Measurements from ENCODE around the gene NT5C2.

The NT5C2 gene

DNA sequence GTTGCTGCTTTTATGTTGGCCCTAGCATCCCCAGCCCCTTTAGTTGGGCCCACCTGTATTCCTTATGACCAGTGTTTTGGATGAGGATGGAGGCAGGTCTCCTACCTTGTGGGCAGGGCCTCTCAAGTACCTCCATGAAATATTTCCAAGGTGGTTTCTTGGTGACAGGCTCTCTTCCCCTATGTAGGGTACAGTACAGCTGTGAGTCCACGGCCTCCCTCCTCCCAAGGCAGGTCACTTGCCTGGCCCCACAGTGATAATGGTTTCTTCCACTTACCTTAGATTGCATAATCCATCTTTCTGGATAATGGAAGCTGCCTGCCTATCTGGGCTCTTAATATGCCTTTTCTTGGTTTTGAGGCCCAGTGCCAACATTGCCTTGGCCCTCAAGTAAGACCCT lies 110.4 kb downstream of the NT5C2 start:
- no peak for ATAC-seq

DNA sequence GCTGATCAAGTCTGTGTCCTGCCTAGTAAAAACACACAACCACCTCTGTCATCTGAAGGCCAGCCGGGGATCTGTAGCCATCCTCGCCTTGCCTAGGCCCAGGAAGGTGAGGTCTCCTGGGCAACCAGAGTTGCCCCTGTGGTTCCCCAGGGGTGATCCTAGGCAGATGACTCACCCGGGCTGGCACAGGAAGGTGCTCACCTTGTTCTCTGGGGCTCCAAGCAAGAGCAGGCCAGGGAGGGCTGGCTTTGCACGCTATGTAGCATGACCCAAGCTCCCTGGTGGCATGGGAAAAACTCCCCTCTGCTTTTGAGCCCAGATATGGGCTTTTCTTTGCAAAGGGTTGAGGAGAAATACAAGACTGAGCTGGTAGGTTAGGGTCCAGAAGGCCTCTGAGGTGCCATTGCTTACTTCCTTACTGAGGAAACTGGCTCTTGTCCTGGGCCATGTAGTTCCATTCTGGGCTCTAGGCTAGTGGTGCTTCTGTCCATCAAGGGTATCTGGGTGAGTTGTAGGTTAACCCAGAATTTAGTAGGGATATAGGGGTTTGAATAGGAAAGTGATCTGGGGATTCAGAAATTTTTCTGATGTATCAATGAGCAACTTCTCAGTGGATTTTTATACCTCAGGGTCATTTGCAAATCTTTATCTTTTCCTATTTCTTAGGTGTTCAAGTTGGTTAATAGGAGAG lies 112.0 kb downstream of the NT5C2 start:
- peak; percentile 9; the same call in 1 of the 3 replicates for ATAC-seq
- no peak for TF ChIP-seq ZNF8 (CRISPR knock-in tag; IDR thresholded peaks at IDR 0.05)
- no peak for TF ChIP-seq CSDC2 (CRISPR knock-in tag; IDR thresholded peaks at IDR 0.05)
- TF ChIP-seq OSR1 (CRISPR knock-in tag; IDR thresholded peaks at IDR 0.05) = no peak
- TF ChIP-seq TOX (CRISPR knock-in tag; IDR thresholded peaks at IDR 0.05; ENCODE audit: borderline replicate concordance) = no peak
- no peak for TF ChIP-seq PPARA (CRISPR knock-in tag; IDR thresholded peaks at IDR 0.05; ENCODE audit: borderline replicate concordance)
- no peak for TF ChIP-seq BACH2 (CRISPR knock-in tag; IDR thresholded peaks at IDR 0.05; ENCODE audit: borderline replicate concordance)
- TF ChIP-seq, protein P1, sequence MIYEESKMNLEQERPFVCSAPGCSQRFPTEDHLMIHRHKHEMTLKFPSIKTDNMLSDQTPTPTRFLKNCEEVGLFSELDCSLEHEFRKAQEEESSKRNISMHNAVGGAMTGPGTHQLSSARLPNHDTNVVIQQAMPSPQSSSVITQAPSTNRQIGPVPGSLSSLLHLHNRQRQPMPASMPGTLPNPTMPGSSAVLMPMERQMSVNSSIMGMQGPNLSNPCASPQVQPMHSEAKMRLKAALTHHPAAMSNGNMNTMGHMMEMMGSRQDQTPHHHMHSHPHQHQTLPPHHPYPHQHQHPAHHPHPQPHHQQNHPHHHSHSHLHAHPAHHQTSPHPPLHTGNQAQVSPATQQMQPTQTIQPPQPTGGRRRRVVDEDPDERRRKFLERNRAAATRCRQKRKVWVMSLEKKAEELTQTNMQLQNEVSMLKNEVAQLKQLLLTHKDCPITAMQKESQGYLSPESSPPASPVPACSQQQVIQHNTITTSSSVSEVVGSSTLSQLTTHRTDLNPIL (CRISPR knock-in tag; IDR thresholded peaks at IDR 0.05; ENCODE audit: low read depth) = no peak
- TF ChIP-seq, protein P2, sequence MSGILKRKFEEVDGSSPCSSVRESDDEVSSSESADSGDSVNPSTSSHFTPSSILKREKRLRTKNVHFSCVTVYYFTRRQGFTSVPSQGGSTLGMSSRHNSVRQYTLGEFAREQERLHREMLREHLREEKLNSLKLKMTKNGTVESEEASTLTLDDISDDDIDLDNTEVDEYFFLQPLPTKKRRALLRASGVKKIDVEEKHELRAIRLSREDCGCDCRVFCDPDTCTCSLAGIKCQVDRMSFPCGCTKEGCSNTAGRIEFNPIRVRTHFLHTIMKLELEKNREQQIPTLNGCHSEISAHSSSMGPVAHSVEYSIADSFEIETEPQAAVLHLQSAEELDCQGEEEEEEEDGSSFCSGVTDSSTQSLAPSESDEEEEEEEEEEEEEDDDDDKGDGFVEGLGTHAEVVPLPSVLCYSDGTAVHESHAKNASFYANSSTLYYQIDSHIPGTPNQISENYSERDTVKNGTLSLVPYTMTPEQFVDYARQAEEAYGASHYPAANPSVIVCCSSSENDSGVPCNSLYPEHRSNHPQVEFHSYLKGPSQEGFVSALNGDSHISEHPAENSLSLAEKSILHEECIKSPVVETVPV (CRISPR knock-in tag; IDR thresholded peaks at IDR 0.05) = no peak
- TF ChIP-seq, protein P3, sequence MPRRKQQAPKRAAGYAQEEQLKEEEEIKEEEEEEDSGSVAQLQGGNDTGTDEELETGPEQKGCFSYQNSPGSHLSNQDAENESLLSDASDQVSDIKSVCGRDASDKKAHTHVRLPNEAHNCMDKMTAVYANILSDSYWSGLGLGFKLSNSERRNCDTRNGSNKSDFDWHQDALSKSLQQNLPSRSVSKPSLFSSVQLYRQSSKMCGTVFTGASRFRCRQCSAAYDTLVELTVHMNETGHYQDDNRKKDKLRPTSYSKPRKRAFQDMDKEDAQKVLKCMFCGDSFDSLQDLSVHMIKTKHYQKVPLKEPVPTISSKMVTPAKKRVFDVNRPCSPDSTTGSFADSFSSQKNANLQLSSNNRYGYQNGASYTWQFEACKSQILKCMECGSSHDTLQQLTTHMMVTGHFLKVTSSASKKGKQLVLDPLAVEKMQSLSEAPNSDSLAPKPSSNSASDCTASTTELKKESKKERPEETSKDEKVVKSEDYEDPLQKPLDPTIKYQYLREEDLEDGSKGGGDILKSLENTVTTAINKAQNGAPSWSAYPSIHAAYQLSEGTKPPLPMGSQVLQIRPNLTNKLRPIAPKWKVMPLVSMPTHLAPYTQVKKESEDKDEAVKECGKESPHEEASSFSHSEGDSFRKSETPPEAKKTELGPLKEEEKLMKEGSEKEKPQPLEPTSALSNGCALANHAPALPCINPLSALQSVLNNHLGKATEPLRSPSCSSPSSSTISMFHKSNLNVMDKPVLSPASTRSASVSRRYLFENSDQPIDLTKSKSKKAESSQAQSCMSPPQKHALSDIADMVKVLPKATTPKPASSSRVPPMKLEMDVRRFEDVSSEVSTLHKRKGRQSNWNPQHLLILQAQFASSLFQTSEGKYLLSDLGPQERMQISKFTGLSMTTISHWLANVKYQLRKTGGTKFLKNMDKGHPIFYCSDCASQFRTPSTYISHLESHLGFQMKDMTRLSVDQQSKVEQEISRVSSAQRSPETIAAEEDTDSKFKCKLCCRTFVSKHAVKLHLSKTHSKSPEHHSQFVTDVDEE (CRISPR knock-in tag; IDR thresholded peaks at IDR 0.05) = no peak

More for the DNA sequence above, 110.4 kb downstream of the NT5C2 start:
- TF ChIP-seq TOX (CRISPR knock-in tag; IDR thresholded peaks at IDR 0.05; ENCODE audit: borderline replicate concordance) (no peak), BACH2 (CRISPR knock-in tag; IDR thresholded peaks at IDR 0.05; ENCODE audit: borderline replicate concordance) (no peak), ZFP30 (CRISPR knock-in tag; IDR thresholded peaks at IDR 0.05) (no peak), ZC3H10 (CRISPR knock-in tag; IDR thresholded peaks at IDR 0.05) (no peak)

DNA sequence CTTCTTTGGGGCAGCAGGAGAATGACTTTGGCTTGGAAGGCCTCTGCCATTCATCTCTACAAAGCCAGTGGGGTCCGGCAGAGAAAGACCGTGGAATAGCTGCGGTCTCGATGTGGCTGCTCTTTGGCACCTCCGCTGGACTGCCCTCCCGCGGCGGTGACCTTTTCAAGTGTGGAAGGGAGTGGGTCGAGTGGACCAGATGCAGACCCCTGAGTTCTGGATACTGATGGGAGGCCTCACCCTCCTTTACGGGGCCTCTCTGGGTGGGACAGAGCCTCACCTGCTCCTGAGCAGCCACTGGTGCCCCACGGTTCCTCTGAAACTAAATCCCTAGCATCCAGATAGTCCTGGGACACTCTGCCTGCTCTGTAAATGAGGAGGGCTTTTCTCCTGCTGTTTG lies 113.1 kb downstream of the NT5C2 start:
- no peak for ATAC-seq
- TF ChIP-seq, protein P4, sequence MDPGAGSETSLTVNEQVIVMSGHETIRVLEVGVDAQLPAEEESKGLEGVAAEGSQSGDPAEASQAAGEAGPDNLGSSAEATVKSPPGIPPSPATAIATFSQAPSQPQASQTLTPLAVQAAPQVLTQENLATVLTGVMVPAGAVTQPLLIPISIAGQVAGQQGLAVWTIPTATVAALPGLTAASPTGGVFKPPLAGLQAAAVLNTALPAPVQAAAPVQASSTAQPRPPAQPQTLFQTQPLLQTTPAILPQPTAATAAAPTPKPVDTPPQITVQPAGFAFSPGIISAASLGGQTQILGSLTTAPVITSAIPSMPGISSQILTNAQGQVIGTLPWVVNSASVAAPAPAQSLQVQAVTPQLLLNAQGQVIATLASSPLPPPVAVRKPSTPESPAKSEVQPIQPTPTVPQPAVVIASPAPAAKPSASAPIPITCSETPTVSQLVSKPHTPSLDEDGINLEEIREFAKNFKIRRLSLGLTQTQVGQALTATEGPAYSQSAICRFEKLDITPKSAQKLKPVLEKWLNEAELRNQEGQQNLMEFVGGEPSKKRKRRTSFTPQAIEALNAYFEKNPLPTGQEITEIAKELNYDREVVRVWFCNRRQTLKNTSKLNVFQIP (CRISPR knock-in tag; IDR thresholded peaks at IDR 0.05; ENCODE audit: borderline replicate concordance, low read depth) = no peak
- TF ChIP-seq ZNF8 (CRISPR knock-in tag; IDR thresholded peaks at IDR 0.05) (no peak), SNAI2 (CRISPR knock-in tag; IDR thresholded peaks at IDR 0.05) (no peak), OSR1 (CRISPR knock-in tag; IDR thresholded peaks at IDR 0.05) (no peak), BACH2 (CRISPR knock-in tag; IDR thresholded peaks at IDR 0.05; ENCODE audit: borderline replicate concordance) (no peak), TOX (CRISPR knock-in tag; IDR thresholded peaks at IDR 0.05; ENCODE audit: borderline replicate concordance) (no peak), ISL1 (CRISPR knock-in tag; IDR thresholded peaks at IDR 0.05) (no peak), ZNF565 (CRISPR knock-in tag; conservative IDR thresholded peaks at IDR 0.05; ENCODE audit: low read depth) (no peak), RARB (CRISPR knock-in tag; IDR thresholded peaks at IDR 0.05) (no peak), ARNTL (CRISPR knock-in tag; IDR thresholded peaks at IDR 0.05; ENCODE audit: borderline replicate concordance, low read depth) (no peak)
- TF ChIP-seq, protein P2 (CRISPR knock-in tag; IDR thresholded peaks at IDR 0.05) = no peak
- TF ChIP-seq, protein P3 (CRISPR knock-in tag; IDR thresholded peaks at IDR 0.05) = no peak
- TF ChIP-seq, protein P5, sequence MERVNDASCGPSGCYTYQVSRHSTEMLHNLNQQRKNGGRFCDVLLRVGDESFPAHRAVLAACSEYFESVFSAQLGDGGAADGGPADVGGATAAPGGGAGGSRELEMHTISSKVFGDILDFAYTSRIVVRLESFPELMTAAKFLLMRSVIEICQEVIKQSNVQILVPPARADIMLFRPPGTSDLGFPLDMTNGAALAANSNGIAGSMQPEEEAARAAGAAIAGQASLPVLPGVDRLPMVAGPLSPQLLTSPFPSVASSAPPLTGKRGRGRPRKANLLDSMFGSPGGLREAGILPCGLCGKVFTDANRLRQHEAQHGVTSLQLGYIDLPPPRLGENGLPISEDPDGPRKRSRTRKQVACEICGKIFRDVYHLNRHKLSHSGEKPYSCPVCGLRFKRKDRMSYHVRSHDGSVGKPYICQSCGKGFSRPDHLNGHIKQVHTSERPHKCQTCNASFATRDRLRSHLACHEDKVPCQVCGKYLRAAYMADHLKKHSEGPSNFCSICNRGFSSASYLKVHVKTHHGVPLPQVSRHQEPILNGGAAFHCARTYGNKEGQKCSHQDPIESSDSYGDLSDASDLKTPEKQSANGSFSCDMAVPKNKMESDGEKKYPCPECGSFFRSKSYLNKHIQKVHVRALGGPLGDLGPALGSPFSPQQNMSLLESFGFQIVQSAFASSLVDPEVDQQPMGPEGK (CRISPR knock-in tag; IDR thresholded peaks at IDR 0.05; ENCODE audit: borderline replicate concordance) = no peak
